Measurements from ENCODE around the gene STX1A. TPM values are rescaled to one million over a fixed set of nuclear protein-coding genes. Genes with fewer than 3 reads are reported as not detected.

The STX1A gene
- total and polyA plus RNA-seq, 2 of the 13 experiments (the other 11 are each of a cell fraction or from before 2014, with no cell fraction given) = 6.1 to 12.2 TPM

DNA sequence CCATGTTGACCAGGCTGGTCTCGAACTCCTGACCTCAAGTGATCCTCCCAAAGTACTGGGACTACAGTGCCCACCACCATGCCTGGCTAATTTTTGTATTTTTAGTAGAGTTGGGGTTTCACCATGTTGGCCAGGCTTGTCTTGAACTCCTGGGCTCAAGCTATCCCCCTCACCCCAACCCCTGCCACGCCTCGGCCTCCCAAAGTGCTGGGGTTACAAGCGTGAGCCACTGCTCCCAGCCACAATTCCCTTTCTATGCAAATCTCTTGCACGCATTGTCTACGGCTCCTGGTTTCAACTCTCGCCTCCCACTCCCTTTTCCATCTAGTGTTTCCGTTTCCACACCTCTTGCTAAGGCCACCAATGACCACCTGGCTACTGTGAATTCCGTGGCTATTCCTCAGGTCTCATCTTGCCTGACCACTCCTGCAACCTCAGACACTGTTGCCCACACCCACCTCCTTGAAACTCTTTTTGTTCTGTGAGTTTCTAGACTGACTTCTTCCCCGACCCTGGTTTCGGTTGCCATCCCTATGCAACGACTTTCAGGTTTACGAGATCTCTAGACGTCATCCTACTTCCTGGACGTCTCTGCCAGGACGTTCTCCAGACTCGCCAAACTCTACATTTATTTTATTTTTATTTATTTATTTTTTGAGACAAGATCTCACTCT, 47.2 kb upstream of the STX1A start:
- BruUV-seq (replicated peaks) = no TSS peak
- in situ Hi-C loops (cut with HindIII; ENCODE audit: extremely low pct_ligation_motif_present, low pct_unique_long_range_greater_than_20kb) (no loop called here), intact Hi-C loops (cut with micrococcal nuclease; ENCODE audit: unreplicated experiment) (no loop called here)
- H3K9me3 ChIP-seq (ENCODE audit: low read length) = no peaks in the 10 kb centered on the region
- H3K4me3 ChIP-seq (replicated peaks in 1 of 3; ENCODE audit: insufficient read depth in 1 of 3, low read depth in 2 of 3, low read length in 3 of 3) = no peak overlapping the region
- no peak overlapping the region for H2AFZ ChIP-seq (ENCODE audit: low read length)
- no peak overlapping the region for H3K4me2 ChIP-seq (ENCODE audit: low read depth, low read length)
- H3K9ac ChIP-seq (ENCODE audit: insufficient read depth, low read depth, low read length) = no peak overlapping the region
- H3K27ac ChIP-seq (ENCODE audit: extremely low read length, insufficient read depth, low read length) = no peak overlapping the region
- ATAC-seq = no peak
- WGBS (ENCODE audit: low lambda C conversion rate) = 85% methylated on average over 16 of the region's 17 CpGs
- FAIRE-seq = no peak
- DNase-seq (ENCODE audit: low spot score) = no peak
- no peaks in the 10 kb centered on the region for H4K20me1 ChIP-seq (ENCODE audit: insufficient read depth, low read length)
- no peaks in the 10 kb centered on the region for H3K36me3 ChIP-seq (replicated peaks in 1 of 2; ENCODE audit: control insufficient read depth in 1 of 2, insufficient read depth in 2 of 2, low read length in 2 of 2)
- CTCF ChIA-PET (ENCODE audit: low intra/inter-chr PET ratio, low total read pairs) = no interaction called here
- H3K27me3 ChIP-seq (ENCODE audit: control insufficient read depth in 1 of 2, insufficient read depth in 2 of 2, low read length in 2 of 2) = peaks cover 0 to 2% of the 10 kb centered on the region in 2 experiments; a peak in 2 of 5 replicates
- peaks cover 28% of the 10 kb centered on the region for H3K4me1 ChIP-seq (ENCODE audit: insufficient read depth, low read length)
- no peaks in the 10 kb centered on the region for H3K79me2 ChIP-seq (ENCODE audit: insufficient read depth, low read length)
- TF ChIP-seq NFE2 (CRISPR knock-in tag; IDR thresholded peaks at IDR 0.05) (no peak), ZNF749 (CRISPR knock-in tag; IDR thresholded peaks at IDR 0.05; ENCODE audit: borderline replicate concordance) (no peak), TGIF2 (CRISPR knock-in tag; IDR thresholded peaks at IDR 0.05) (no peak), ZNF432 (CRISPR knock-in tag; IDR thresholded peaks at IDR 0.05; ENCODE audit: borderline replicate concordance) (no peak), JUN (CRISPR knock-in tag; IDR thresholded peaks at IDR 0.05) (no peak), SPEN (CRISPR knock-in tag; IDR thresholded peaks at IDR 0.05; ENCODE audit: low read depth) (no peak)
- TF ChIP-seq, protein P1, sequence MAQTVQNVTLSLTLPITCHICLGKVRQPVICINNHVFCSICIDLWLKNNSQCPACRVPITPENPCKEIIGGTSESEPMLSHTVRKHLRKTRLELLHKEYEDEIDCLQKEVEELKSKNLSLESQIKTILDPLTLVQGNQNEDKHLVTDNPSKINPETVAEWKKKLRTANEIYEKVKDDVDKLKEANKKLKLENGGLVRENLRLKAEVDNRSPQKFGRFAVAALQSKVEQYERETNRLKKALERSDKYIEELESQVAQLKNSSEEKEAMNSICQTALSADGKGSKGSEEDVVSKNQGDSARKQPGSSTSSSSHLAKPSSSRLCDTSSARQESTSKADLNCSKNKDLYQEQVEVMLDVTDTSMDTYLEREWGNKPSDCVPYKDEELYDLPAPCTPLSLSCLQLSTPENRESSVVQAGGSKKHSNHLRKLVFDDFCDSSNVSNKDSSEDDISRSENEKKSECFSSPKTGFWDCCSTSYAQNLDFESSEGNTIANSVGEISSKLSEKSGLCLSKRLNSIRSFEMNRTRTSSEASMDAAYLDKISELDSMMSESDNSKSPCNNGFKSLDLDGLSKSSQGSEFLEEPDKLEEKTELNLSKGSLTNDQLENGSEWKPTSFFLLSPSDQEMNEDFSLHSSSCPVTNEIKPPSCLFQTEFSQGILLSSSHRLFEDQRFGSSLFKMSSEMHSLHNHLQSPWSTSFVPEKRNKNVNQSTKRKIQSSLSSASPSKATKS (CRISPR knock-in tag; IDR thresholded peaks at IDR 0.05) = no peak
- TF ChIP-seq, protein P2, sequence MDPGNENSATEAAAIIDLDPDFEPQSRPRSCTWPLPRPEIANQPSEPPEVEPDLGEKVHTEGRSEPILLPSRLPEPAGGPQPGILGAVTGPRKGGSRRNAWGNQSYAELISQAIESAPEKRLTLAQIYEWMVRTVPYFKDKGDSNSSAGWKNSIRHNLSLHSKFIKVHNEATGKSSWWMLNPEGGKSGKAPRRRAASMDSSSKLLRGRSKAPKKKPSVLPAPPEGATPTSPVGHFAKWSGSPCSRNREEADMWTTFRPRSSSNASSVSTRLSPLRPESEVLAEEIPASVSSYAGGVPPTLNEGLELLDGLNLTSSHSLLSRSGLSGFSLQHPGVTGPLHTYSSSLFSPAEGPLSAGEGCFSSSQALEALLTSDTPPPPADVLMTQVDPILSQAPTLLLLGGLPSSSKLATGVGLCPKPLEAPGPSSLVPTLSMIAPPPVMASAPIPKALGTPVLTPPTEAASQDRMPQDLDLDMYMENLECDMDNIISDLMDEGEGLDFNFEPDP (CRISPR knock-in tag; conservative IDR thresholded peaks at IDR 0.05) = no peak
- TF ChIP-seq, protein P3, sequence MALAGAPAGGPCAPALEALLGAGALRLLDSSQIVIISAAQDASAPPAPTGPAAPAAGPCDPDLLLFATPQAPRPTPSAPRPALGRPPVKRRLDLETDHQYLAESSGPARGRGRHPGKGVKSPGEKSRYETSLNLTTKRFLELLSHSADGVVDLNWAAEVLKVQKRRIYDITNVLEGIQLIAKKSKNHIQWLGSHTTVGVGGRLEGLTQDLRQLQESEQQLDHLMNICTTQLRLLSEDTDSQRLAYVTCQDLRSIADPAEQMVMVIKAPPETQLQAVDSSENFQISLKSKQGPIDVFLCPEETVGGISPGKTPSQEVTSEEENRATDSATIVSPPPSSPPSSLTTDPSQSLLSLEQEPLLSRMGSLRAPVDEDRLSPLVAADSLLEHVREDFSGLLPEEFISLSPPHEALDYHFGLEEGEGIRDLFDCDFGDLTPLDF (CRISPR knock-in tag; IDR thresholded peaks at IDR 0.05) = no peak
- POLR2A ChIA-PET = no interaction called here
